NCI-H69 (cell line): ENCODE results near the gene RNF40.
A peak's percentile ranks its signal among the peaks of the same experiment; 100 is the strongest.

Source experiments
- DNase-seq: peaks from one replicate; lab custom pipeline; 2025; lab: John Stamatoyannopoulos, UW

RNF40 gene

GRCh38 chr16:30761928-30762902 lies at the start of gene RNF40, which contains the start of gene CFAP119:
RNF40 (plus strand) TSS chr16:30762322; CDS start chr16:30762546, 224 bp downstream.
CFAP119 (minus strand) TSS chr16:30762062; CDS start chr16:30761748, 314 bp downstream.
- peak; percentile 99 for DNase-seq

- no peak for DNase-seq
These were observed 46.2 kb upstream of the RNF40 start for GRCh38 chr16:30715750-30716445.

GRCh38 chr16:30720086-30720485 lies 42.0 kb upstream of the RNF40 start:
- DNase-seq, result no peak

- no peak for DNase-seq
These were observed 41.4 kb upstream of the RNF40 start for GRCh38 chr16:30720694-30721093.

- no peak for DNase-seq
These were observed 41.0 kb upstream of the RNF40 start for GRCh38 chr16:30721167-30721566.

- DNase-seq, result peak; percentile 56
These were observed 40.5 kb upstream of the RNF40 start for GRCh38 chr16:30721606-30722005.

- no peak for DNase-seq
These were observed 39.7 kb upstream of the RNF40 start for GRCh38 chr16:30722443-30722842.

GRCh38 chr16:30722916-30723315 lies 39.2 kb upstream of the RNF40 start:
- no peak for DNase-seq

- no peak for DNase-seq
These were observed 38.3 kb upstream of the RNF40 start for GRCh38 chr16:30723725-30724355.

- no peak for DNase-seq
These were observed 37.3 kb upstream of the RNF40 start for GRCh38 chr16:30724641-30725417.

GRCh38 chr16:30725418-30725792 lies 36.7 kb upstream of the RNF40 start:
- DNase-seq, result no peak

GRCh38 chr16:30728321-30728720 lies 33.8 kb upstream of the RNF40 start:
- no peak for DNase-seq

GRCh38 chr16:30728899-30729672 lies 33.0 kb upstream of the RNF40 start:
- DNase-seq, result no peak

GRCh38 chr16:30731411-30731810 lies 30.7 kb upstream of the RNF40 start:
- DNase-seq, result no peak

- no peak for DNase-seq
These were observed 24.9 kb upstream of the RNF40 start for GRCh38 chr16:30736995-30737793.

- DNase-seq, result no peak
These were observed 24.1 kb upstream of the RNF40 start for GRCh38 chr16:30737794-30738648.

GRCh38 chr16:30738984-30739951 lies 22.9 kb upstream of the RNF40 start:
- no peak for DNase-seq
